Measurements from ENCODE around the gene XPO6.

XPO6 gene

GRCh38 chr16:28062847-28063521 is 148.8 kb downstream of the XPO6 start:
- DNase-seq (ENCODE audit: extremely low spot score) = no peak
- ChIA-PET POLR2A (no interaction called here), CTCF (interaction anchor here (2.5 kb wide), 1 partner anchor 424 kb away, joined by 10 read pairs; no protein-coding TSS in a partner anchor)
- no peak for TF ChIP-seq CTCF (IDR thresholded peaks at IDR 0.05; ENCODE audit: control extremely low read depth, extremely low read depth, low read depth, missing control alignments)

- ChIA-PET POLR2A (no interaction called here), CTCF (interaction anchor here (1.2 to 2.5 kb wide), 2 partner anchors 8 to 423 kb away, joined by 8 to 10 read pairs; no protein-coding TSS in a partner anchor)
- TF ChIP-seq CTCF (IDR thresholded peaks at IDR 0.05; ENCODE audit: control extremely low read depth, extremely low read depth, low read depth, missing control alignments) = no peak
- no peak for DNase-seq (ENCODE audit: extremely low spot score)
Observed at GRCh38 chr16:28062261-28062846, 149.4 kb downstream of the XPO6 start.

GRCh38 chr16:28061352-28062101 is 150.2 kb downstream of the XPO6 start:
- no peak for DNase-seq (ENCODE audit: extremely low spot score)
- ChIA-PET CTCF (interaction anchor here (1.2 to 2.5 kb wide), 2 partner anchors 9 to 422 kb away, joined by 8 to 10 read pairs; no protein-coding TSS in a partner anchor), POLR2A (no interaction called here)
- no peak for TF ChIP-seq CTCF (IDR thresholded peaks at IDR 0.05; ENCODE audit: control extremely low read depth, extremely low read depth, low read depth, missing control alignments)

- ChIA-PET CTCF (interaction anchor here (0.8 to 1.8 kb wide), 3 partner anchors 11 to 420 kb away, joined by 3 to 6 read pairs (median 3); no protein-coding TSS in a partner anchor), POLR2A (no interaction called here)
- no peak for TF ChIP-seq CTCF (IDR thresholded peaks at IDR 0.05; ENCODE audit: control extremely low read depth, extremely low read depth, low read depth, missing control alignments)
- DNase-seq (ENCODE audit: extremely low spot score) = no peak
Observed at GRCh38 chr16:28059841-28060575, 151.8 kb downstream of the XPO6 start.

- DNase-seq (ENCODE audit: extremely low spot score) = no peak
- CTCF ChIA-PET = interaction anchor here (0.8 to 1.8 kb wide), 3 partner anchors 10 to 419 kb away, joined by 3 to 6 read pairs (median 4); no protein-coding TSS in a partner anchor
- POLR2A ChIA-PET = no interaction called here
- TF ChIP-seq CTCF (IDR thresholded peaks at IDR 0.05; ENCODE audit: control extremely low read depth, extremely low read depth, low read depth, missing control alignments) = no peak
Observed at GRCh38 chr16:28058839-28059589, 152.8 kb downstream of the XPO6 start.
